Peyer's patch (tissue), 4 donors: ENCODE results near the gene SRCIN1.
"Not testable (repeated sequence)": the region's sequence is repeated elsewhere in the genome, so short reads cannot be mapped to it uniquely, and the experiment has no call there.

ENCODE experiments used
- POLR2A ChIP-seq, 2 donors: fragments of 450-650 bp; IDR thresholded peaks; one replicate each; pipeline ENCODE4 v1.5.1; 2017; ENCODE audit warnings: antibody characterized with exemption in 2 of 2, mild to moderate bottlenecking in 2 of 2, moderate library complexity in 2 of 2
- TF ChIP-seq, protein P1 (sequence below), 6 experiments: fragments of 450-650 bp in 4 of 6; fragments of 200-600 bp in 2 of 6; sonication (generic) in 1 of 6; IDR thresholded peaks; one replicate each; pipeline ENCODE4 v1.5.1; 2017 to 2019; ENCODE audit warnings: antibody characterized with exemption in 6 of 6, mild to moderate bottlenecking in 3 of 6, moderate library complexity in 1 of 6

GRCh38 chr17:38650653-38651173 lies 45.0 kb upstream of the SRCIN1 start:
- TF ChIP-seq POLR2A (IDR thresholded peaks at IDR 0.05): not testable (repeated sequence)
- TF ChIP-seq, protein P1, sequence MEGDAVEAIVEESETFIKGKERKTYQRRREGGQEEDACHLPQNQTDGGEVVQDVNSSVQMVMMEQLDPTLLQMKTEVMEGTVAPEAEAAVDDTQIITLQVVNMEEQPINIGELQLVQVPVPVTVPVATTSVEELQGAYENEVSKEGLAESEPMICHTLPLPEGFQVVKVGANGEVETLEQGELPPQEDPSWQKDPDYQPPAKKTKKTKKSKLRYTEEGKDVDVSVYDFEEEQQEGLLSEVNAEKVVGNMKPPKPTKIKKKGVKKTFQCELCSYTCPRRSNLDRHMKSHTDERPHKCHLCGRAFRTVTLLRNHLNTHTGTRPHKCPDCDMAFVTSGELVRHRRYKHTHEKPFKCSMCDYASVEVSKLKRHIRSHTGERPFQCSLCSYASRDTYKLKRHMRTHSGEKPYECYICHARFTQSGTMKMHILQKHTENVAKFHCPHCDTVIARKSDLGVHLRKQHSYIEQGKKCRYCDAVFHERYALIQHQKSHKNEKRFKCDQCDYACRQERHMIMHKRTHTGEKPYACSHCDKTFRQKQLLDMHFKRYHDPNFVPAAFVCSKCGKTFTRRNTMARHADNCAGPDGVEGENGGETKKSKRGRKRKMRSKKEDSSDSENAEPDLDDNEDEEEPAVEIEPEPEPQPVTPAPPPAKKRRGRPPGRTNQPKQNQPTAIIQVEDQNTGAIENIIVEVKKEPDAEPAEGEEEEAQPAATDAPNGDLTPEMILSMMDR (IDR thresholded peaks at IDR 0.05): not testable (repeated sequence)
